ENCODE data around the gene CCDC39. TPM values are rescaled to one million over a fixed set of nuclear protein-coding genes. Genes with fewer than 3 reads are reported as not detected.

CCDC39 gene
- total and polyA plus RNA-seq, 2 of the 8 experiments (the other 6 are each of a cell fraction or from before 2014, with no cell fraction given): 0.12 to 0.80 TPM

- TF ChIP-seq BCL11A (IDR thresholded peaks at IDR 0.05; ENCODE audit: low read depth in 2 of 2, low read length in 2 of 2): no peak
- no peak for TF ChIP-seq KDM1A (IDR thresholded peaks at IDR 0.05; ENCODE audit: borderline replicate concordance, low read length)
- no peak for TF ChIP-seq CBX5 (IDR thresholded peaks at IDR 0.05; ENCODE audit: low read depth, low read length)
- TF ChIP-seq YY1 (IDR thresholded peaks at IDR 0.05; ENCODE audit: low read depth, low read length): no peak
These were observed 22.2 kb downstream of the CCDC39 start (continued) for GRCh38 chr3:180657094-180657493.
